Measurements from ENCODE around the gene BMI1.
"Not testable (repeated sequence)": the region's sequence is repeated elsewhere in the genome, so short reads cannot be mapped to it uniquely, and the experiment has no call there.

BMI1 gene

GRCh38 chr10:22301193-22301592 lies 19.7 kb upstream of the BMI1 start:
- DNase-seq (ENCODE audit: extremely low read depth, low read depth): no peak
- no peak for TF ChIP-seq CTCF (IDR thresholded peaks at IDR 0.05; ENCODE audit: low read depth, low read length)

- DNase-seq (ENCODE audit: extremely low read depth, low read depth): no peak
- no peak for TF ChIP-seq CTCF (IDR thresholded peaks at IDR 0.05; ENCODE audit: low read depth, low read length)
Observed at GRCh38 chr10:22303461-22303860, 17.4 kb upstream of the BMI1 start.

- TF ChIP-seq CTCF (IDR thresholded peaks at IDR 0.05; ENCODE audit: low read depth, low read length): no peak
- DNase-seq (ENCODE audit: extremely low read depth, low read depth): no peak
Observed at GRCh38 chr10:22305721-22306120, 15.2 kb upstream of the BMI1 start.

- no peak for TF ChIP-seq CTCF (IDR thresholded peaks at IDR 0.05; ENCODE audit: low read depth, low read length)
- no peak for DNase-seq (ENCODE audit: extremely low read depth, low read depth)
Observed at GRCh38 chr10:22308390-22308789, 12.5 kb upstream of the BMI1 start.

GRCh38 chr10:22309180-22310000 lies 11.5 kb upstream of the BMI1 start:
- DNase-seq (ENCODE audit: extremely low read depth, low read depth): no peak
- TF ChIP-seq CTCF (IDR thresholded peaks at IDR 0.05; ENCODE audit: low read depth, low read length): no peak

GRCh38 chr10:22310012-22310411 lies 10.9 kb upstream of the BMI1 start:
- DNase-seq (ENCODE audit: extremely low read depth, low read depth): not testable (repeated sequence)

- DNase-seq (ENCODE audit: extremely low read depth, low read depth): no peak
- TF ChIP-seq CTCF (IDR thresholded peaks at IDR 0.05; ENCODE audit: low read depth, low read length): no peak
Observed at GRCh38 chr10:22310928-22311327, 10.0 kb upstream of the BMI1 start.

- no peak for TF ChIP-seq CTCF (IDR thresholded peaks at IDR 0.05; ENCODE audit: low read depth, low read length)
- DNase-seq (ENCODE audit: extremely low read depth, low read depth): no peak
Observed at GRCh38 chr10:22314852-22315251, 6.0 kb upstream of the BMI1 start.

Data from AG09319 (cell line).